ENCODE results near the gene KCNIP3.
"Not testable (repeated sequence)": the region's sequence is repeated elsewhere in the genome, so short reads cannot be mapped to it uniquely, and the experiment has no call there.

KCNIP3 gene

DNA sequence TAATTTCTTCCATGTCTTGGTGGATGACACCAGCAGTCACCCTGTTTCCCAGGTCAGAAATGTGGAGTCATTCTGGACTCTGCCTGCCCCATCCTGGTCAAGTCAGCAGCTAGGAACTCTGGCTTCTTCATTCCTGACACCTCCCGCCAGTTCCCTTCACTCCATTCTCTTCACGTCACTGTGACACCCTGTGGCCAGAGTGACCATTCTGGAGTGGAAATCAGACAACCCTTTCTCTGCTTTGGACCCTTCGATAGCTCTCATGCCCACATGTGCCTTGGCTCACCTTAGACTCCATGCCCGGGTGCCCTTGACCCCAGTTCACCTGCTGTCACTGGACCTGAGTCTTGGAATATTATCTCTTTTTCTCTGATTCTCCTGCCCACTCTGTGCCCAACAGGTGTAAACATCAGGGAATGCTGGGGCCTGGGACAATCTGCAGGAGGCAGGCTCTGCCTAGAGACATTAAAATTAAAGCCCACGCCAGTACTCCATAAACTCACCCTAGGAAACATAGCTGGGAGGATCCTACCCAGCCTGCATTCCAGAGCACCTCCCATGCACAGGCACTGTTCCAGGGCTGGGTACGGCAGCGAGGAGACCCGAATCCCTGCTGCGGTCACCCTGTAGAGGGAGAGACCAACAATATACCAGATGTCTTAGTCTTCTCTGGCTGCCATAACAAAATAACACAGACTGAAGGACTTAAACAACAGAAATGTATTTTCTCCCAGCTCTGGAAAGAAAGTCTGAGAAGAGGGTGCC, 64.3 kb downstream of the KCNIP3 start:
- DNase-seq (ENCODE audit: low read depth in 2 of 2), result no peak

DNA sequence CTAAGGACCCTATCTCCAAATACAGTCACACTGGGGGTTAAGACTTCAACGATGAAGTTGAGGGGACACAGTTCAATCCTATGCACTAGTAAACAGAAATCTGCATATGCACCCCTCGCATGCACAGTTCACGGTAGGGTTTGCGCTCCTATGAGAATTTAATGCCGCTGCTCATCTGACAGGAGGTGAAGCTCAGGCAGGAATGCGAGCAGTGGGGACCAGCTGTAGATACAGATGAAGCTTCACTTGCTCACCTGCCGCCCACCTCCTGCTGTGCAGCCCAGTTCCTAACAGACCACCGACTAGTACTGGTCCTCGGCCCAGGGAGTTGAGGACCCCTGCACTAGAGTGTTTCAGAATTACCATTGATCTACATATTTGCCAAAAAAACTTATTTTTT, 65.3 kb downstream of the KCNIP3 start:
- DNase-seq (ENCODE audit: low read depth in 2 of 2), result no peak

DNA sequence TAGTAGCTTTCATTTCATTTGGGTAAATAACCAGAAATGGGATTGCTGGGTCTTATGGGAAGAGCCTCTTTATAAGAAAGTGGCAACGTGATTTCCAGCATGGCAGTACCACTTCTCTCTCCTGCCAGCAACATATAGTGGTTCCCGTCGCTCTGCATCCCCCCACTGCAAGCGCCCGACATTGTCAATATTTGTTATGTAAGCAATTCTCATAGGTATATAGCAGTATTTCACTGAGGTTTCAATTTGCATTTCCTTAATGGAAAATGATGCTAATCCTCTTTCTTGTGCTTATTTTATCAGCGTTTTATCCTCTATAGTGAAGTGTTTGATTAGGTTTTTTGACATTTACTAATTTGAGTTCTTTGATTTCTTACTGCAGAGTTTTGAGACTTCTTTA, 69.4 kb downstream of the KCNIP3 start:
- no peak for DNase-seq (ENCODE audit: low read depth in 2 of 2)

DNA sequence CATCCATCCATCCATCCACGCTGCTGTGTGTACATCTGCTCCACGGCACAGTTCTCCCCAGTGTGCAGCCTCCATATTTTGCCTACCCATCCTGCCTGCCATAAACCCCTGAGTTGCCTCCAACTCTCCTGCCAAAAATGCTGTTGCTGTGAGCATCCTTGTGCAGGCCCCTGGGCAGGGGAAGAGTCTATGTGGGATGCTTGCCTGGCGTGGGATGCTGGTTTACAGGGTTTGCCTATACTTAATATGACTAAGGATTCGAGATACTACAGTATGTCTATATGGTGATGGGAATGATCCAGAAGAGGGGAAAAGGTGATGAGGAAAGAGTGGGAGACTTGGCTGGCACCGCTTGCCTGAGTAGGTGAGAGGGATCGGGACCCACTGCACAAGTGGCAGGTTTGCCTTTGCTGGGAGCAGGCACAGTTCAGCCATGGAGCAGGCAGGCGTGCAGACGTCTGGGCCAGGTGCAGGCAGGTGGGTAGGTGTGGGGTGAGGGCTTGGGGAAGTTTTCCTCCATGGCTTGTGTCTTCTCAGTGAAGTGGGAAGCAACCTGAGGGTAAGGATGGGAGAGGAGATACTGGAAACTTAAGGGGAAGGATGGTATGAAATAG, 75.2 kb downstream of the KCNIP3 start:
- DNase-seq (ENCODE audit: low read depth in 2 of 2), result no peak

DNA sequence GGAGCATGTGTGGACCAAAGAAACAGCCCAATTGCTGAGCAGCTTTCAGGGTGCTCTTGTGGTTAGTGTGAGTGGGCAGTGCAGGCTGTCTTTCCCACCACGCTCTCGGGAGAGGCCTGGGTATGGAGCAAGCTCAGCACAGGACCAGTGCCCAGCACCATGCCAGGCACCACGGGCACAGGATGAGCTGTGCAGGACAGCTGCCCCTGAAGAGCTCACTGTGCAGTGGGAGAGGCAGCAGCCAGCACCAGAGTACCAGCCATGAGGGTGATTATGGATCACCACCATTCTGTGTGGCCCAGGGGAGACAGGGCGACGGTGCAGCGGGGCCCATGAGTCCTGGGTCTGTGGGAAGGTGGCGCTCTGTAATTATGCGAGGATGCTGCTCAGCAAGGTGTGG, 75.7 kb downstream of the KCNIP3 start:
- no peak for DNase-seq (ENCODE audit: low read depth in 2 of 2)

DNA sequence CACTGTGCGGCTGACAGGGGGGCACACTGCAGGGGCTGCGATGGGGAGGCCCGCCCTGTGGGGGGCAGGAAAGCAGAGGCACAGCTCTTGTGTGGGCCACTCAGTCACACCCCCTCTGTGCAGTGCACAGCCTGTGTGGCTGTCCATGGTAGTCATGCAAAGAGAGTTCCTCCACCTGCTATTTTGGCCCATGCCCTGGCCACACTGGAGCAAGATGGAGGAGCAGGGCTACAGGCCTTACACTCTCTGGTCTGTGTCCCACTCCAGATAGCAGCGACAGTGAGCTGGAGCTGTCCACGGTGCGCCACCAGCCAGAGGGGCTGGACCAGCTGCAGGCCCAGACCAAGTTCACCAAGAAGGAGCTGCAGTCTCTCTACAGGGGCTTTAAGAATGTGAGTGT, 76.9 kb downstream of the KCNIP3 start:
- DNase-seq (ENCODE audit: low read depth in 2 of 2), result no peak

DNA sequence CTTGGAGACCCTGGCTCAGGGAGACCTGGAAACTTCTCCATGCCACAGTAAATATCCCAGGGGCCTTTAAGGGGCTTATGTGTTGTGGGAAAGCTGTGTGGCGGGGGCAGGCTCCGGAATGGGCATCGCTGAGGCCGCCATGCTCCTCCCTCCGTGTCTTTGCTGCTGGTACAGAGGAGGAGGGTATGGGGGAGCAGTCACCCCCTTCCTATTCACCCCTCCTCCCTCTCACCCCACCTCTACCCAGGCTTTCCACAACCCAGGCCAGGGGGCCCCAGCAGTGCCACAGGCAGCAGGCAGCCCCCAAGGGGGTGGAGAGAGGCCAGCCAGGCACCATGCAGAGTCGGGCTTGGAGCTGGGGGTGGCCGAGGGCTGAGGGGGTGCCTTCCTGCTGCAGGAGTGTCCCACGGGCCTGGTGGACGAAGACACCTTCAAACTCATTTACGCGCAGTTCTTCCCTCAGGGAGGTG, 77.3 kb downstream of the KCNIP3 start:
- no peak for DNase-seq (ENCODE audit: low read depth in 2 of 2)

DNA sequence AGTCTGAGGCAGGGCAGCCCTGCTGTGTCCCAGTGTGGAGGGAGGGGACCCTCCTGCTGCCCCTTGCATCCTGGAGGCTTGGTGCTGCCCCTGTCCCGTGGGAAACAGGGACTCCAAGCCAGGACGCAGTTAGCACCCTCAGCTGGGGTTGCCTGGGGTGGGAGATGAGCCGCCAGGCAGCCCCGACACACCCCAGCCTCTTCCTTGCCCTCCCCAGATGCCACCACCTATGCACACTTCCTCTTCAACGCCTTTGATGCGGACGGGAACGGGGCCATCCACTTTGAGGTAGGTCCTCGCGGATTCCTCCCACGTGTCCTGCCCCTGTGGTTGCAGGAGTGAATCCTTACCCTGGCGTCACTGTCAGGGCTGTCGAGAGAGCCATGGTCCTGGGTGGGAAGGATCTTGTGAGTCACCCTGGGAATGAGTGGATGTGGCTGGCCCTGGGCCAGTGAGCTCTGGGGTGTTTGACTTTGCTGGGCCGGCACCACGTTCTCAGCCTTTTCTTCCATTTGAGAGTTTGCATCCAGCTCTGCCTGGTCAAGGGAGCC, 77.8 kb downstream of the KCNIP3 start:
- no peak for DNase-seq (ENCODE audit: low read depth in 2 of 2)

DNA sequence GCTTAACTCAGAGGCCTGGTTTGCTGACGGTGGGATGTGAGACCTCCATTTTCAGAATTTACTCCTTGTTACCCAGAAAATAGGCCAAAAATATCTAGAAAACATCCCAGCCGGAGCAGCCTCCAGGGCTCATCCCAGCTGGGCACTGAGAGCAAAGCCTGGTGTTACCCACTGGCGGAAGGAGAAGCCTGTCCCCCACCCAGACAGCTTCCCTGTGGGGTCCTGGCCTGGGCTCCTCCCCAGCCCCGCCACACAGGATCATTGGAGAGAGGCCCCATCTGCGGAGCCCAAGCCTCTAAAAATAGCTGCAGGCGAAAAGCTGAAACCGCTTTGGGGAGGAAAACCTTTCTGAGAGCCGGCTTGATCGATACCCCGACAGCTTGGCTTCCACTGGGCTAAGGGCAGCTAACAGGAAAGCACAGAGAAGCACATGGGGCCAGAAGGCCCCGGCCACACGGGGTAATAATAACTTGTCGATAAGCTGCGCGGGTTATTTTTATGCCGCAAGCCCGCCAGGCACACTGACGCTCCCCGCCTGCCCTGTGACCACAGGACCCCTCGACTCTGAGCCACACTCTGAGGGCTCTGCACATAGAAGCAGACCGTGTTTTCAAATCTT, 78.5 kb downstream of the KCNIP3 start:
- DNase-seq (ENCODE audit: low read depth in 2 of 2), result no peak

DNA sequence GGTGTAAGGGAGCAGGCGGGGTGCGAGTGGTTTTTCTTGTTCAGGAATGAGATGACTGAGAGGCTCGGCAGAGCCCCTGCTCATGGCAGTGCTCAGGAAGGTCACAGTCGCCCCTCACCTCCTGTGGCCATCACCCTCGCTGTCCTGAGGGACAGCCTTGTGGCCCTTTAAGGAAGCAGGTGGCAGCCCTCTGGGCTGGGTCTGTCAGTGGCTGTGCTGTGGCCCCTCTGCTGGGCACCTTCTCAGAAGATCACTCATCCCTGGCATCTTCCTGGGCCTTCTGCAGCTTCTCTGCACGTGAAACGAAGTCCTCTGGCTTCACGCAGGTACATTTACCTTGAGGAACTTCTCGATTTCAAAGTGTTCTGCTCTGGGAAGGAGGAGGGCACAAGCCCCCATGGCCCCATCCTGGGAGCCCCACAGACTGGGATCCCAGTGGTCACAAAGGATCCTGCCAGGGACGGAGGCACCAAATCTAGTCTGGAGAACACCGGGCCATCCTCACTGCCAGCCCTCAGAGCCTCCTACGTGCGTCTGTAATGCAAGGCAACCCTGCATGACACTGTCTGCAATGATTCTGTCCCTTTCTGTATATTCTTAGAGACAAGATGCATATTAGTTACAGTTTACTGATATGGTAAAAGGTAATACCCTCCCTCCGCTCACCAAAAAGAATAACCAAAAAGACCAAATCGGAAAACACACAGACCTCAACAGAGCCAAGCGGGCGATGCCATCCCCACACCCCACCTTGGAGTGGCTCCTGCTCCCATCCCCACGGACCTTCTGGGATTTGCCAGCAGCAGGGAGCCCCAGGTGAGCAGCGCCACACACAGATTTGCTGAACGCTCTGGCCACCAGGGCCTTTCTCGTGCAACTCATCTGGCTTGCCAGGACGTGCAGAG, 79.4 kb downstream of the KCNIP3 start:
- DNase-seq (ENCODE audit: low read depth in 2 of 2), result no peak

DNA sequence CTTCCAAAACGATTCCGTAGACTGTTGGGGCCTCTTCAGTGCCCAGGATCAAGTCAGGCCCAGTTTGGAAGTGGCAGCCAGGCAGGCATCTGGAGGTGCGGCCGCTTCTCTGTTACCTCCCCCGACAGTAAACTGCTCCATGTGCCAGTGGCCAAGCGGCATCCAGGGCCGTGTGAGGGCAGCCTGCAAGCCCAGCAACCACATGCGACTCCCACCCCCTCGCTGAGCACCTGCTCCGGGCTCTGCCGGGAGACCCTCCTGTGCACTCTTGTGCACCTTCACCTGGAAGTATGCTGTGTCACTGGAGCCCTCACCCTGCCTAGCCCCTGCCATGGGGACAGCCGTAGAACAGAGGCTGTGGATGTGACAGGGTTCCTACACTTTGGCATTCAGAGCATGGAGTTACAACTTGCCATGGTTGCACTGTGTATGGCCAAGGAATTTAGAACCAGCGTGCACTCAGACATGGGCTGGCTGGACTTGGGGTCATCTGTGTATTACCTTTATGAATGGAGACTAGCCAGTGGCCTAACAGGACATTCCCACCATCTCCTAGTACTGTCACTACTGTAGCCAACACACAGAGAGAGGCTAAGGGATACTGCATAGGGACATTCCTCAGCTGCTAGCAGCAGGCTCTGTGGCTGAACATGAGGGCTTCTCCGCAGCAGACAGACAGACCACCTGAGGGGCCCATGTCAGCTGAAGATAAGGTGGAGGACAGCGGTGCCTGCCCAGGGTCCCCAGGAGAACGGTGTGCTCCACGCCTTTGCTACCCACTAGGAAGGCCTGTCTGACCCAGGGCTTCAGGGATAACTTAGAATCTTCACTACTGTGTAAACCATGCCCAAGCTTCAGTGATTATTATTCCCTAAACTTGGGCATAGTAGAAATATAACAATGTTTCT, 80.3 kb downstream of the KCNIP3 start:
- no peak for DNase-seq (ENCODE audit: low read depth in 2 of 2)

DNA sequence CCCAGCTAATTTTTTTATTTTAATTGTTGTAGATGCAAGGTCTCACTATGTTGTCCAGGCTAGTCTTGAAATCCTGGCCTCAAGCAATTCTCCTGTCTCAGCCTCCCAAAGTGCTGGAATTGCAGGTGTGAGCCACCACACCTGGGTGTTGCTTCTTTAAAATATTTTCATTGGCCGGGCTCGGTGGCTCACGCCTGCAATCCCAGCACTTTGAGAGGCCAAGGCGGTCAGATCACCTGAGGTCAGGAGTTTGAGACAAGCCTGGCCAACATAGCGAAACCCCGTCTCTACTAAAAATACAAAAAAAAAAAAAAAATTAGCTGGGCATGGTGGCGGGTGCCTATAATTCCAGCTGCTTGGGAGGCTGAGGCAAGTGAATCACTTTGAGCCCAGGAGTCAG, 81.1 kb downstream of the KCNIP3 start:
- DNase-seq (ENCODE audit: low read depth in 2 of 2), result not testable (repeated sequence)

DNA sequence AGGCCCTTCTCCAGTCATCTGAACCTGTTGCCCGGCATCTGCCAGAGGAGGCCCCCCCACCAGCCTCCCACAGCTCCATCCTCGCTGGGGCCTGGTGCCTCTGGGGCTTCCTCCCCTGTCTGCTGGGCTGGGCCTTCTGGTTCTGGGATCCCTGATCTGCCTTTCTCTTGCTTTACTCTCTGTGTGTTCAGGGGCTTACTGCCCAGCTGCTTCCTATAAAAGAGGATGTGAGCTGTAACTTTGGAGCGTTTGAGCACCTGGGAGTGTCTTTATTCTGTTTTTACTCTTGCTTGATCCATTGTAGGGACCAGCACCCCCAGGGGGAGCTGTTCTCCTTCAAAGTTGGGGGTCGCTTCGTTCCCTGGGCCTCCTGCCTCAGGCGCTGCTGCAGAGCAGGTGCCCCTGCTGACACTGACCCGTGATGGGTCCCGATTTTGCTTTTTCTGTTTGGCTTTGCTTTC, 82.3 kb downstream of the KCNIP3 start:
- no peak for DNase-seq (ENCODE audit: low read depth in 2 of 2)

DNA sequence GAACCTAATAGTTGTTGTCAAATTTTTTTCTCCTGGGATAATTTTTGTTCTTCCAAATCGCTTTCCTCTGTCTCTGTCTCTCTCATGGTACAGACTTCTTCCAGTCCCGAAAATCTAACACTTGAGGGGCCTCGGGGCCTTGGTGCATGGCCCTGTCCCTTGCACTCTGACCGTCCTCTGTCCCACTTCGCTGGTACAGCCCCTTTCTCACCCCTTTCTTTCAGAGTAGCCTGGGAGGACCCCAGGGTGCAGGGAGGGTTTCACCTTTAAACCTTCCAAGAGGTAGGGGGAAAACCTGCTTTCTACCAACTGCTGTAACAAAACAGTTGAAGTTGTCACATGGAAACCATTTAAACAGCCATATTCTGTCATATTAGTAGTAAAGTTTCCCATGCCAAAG, 83.1 kb downstream of the KCNIP3 start:
- DNase-seq (ENCODE audit: low read depth in 2 of 2), result no peak

DNA sequence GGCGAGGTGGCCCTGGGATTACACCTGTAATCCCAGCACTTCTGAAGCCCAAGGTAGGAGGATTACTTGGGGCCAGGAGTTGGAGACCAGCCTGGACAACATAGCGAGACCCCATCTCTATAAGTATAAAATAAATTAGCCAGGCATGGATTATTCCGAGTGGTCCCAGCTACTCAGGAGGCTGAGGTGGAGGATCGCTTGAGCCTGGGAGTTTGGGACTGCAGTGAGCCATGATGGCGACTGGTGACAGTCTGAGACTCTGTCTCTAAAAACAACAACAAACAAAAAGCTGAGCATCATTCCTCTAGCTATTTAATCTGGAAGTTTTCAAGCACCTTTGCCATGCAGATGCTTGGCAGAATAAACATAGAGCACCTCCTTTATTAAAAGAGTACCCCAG, 83.6 kb downstream of the KCNIP3 start:
- no peak for DNase-seq (ENCODE audit: low read depth in 2 of 2)

DNA sequence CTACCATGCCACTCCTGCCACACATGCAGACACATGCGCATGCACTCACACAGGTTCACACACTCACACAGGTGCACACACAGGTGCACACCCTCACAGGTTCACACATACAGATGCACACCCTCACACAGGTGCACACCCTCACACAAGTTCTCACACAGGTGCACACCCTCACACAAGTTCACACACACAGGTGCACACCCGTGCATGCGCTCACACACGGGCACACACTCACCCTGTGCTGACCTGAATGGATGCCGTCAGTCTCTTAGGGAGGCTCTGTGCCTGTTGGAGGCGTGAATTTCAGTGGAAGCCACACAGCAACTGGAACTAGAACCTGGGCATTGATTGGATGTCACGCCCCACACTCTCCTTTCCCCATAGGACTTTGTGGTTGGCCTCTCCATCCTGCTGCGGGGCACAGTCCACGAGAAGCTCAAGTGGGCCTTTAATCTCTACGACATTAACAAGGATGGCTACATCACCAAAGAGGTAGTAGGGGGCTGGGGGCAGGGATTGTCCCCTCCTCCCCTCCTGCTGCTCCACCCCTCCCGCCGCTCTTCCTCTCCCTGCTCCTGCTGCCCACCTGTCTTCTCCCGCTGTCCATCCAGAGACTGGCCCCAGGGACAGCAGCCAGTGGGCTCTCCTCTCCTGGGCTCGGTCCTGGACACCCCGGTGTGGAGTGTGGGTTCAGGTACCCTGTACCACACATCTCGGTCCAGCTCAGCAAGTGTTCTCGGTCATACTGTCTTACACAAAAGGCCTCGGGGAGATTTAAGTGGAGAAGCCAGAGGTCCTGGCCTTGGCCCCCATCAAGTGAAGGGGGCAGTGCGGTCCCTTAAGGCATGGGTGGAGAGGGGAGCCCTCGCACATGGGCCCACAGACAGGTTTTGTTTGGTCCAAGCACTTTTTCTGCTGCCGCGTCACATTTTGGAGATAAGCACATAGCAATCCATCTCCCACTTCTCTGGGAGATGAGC, 84.4 kb downstream of the KCNIP3 start:
- no peak for DNase-seq (ENCODE audit: low read depth in 2 of 2)

DNA sequence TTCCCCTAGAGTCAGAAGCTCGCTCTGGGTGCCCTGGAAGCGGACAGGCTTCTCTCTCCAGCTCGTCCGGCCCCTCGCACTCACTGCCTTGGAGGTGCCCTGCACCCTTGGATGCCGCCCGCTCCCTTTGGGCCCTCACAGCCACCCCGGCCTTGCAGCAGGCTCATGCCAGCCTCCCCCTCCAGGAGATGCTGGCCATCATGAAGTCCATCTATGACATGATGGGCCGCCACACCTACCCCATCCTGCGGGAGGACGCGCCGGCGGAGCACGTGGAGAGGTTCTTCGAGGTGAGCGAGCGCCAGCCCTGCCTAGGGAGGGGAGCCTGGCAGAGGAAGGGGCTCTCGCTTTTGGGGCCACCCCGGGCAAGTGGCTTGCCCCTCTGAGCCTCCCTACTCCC, 85.0 kb downstream of the KCNIP3 start:
- DNase-seq (ENCODE audit: low read depth in 2 of 2), result no peak

DNA sequence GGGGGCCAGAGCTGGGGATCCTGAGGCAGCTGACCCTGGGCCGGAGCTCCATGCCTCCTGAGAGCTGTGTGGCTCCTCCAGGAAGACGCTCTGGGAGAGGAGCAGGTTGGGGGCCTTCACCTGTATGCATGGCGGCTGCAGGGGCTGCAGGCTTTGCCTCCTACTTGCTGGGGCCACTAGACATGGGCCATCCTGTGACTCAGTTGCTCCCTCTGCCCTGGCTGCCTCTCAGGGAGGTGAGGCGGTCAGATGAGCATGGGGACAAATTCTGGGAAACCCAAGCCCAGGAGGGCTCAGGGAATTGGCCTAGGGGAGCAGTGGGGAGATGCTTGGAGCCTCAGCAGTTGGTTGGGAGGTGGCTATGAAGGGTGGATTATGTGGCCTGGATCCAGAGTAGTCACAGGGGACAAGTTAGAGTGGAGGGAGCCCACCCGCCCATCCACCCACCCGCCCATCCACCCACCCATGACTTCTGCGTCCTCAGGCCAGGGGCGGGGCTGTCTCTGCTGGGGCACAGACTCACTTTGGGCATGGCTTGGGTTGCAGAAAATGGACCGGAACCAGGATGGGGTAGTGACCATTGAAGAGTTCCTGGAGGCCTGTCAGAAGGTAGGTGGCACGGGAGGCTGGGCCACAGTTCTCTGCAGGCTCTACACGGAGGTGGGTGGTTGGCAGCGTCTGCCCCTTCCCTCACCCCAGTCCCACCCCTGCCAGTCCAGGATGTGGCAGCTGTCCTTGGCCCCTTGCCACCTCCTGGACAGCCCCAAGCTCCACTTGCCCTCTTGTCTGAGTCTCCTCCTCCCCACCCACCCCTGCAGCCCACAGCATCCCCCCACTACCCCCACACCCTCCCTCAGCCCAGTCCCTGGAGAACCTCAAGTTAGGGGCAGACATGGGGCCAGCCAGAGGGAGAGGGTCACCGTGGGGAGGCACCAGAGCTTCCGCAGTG, 85.8 kb downstream of the KCNIP3 start:
- DNase-seq (ENCODE audit: low read depth in 2 of 2), result no peak
